IPS-20b (cell line): ENCODE measurements around the gene CPNE9.

ENCODE experiments used
- H3K27ac ChIP-seq: one replicate; pipeline ENCODE4 v1.5.1; 2013; ENCODE audit warnings: low read length
- H3K27me3 ChIP-seq: 2 replicates; pipeline ENCODE4 v1.6.1; 2013; ENCODE audit warnings: mild to moderate bottlenecking, low read length, inconsistent platforms; ENCODE audit not compliant: insufficient read depth
- H3K36me3 ChIP-seq: 2 replicates; pipeline ENCODE4 v1.6.1; 2013; ENCODE audit warnings: low read depth, mild to moderate bottlenecking, inconsistent platforms, low read length, moderate library complexity; ENCODE audit not compliant: insufficient read depth
- H3K4me1 ChIP-seq: 2 replicates; pipeline ENCODE4 v1.6.1; 2013; ENCODE audit warnings: mild to moderate bottlenecking, control low read depth, inconsistent platforms, low read length, moderate library complexity; ENCODE audit not compliant: insufficient read depth
- H3K4me3 ChIP-seq: 2 replicates; pipeline ENCODE4 v1.5.1; 2013; ENCODE audit warnings: mild to moderate bottlenecking, low read length, inconsistent platforms
- H3K9ac ChIP-seq: 2 replicates; pipeline ENCODE4 v1.6.1; 2013; ENCODE audit warnings: low read depth, mild to moderate bottlenecking, inconsistent platforms, low read length, moderate library complexity
- H3K9me3 ChIP-seq: 2 replicates; pipeline ENCODE4 v1.6.1; 2013; ENCODE audit warnings: mild to moderate bottlenecking, low read depth, low read length, inconsistent platforms; ENCODE audit not compliant: insufficient read depth

Gene CPNE9

GRCh38 chr3:9776896-9777693 is 73.5 kb downstream of the CPNE9 start:
- H3K4me1 ChIP-seq, result no peaks in the 10 kb centered on the region
- H3K9me3 ChIP-seq, result no peaks in the 10 kb centered on the region
- no peak overlapping the region for H3K27ac ChIP-seq
- H3K4me3 ChIP-seq, result no peak overlapping the region
- peaks cover 24% of the 10 kb centered on the region for H3K36me3 ChIP-seq
- H3K9ac ChIP-seq, result no peak overlapping the region
- peaks cover 8% of the 10 kb centered on the region; the same call in 1 of the 2 replicates for H3K27me3 ChIP-seq

DNA sequence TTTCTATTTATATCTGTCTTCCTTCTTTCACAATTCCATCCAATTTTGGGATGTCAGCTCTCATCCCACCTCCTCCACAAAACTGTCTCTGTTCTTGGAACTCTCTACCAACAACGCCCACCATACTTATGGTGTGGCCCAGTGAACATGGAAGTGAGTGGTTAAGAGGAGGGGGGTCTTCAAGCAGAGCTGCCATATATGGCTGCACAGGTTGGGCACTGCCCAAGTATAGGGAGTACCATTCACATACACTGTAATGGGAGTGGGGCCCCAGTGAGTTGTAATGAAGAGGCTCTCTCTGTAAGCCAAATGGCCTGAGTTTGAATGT is 74.0 kb downstream of the CPNE9 start:
- Histone ChIP-seq H3K4me1 (no peaks in the 10 kb centered on the region), H3K4me3 (no peak overlapping the region)

DNA sequence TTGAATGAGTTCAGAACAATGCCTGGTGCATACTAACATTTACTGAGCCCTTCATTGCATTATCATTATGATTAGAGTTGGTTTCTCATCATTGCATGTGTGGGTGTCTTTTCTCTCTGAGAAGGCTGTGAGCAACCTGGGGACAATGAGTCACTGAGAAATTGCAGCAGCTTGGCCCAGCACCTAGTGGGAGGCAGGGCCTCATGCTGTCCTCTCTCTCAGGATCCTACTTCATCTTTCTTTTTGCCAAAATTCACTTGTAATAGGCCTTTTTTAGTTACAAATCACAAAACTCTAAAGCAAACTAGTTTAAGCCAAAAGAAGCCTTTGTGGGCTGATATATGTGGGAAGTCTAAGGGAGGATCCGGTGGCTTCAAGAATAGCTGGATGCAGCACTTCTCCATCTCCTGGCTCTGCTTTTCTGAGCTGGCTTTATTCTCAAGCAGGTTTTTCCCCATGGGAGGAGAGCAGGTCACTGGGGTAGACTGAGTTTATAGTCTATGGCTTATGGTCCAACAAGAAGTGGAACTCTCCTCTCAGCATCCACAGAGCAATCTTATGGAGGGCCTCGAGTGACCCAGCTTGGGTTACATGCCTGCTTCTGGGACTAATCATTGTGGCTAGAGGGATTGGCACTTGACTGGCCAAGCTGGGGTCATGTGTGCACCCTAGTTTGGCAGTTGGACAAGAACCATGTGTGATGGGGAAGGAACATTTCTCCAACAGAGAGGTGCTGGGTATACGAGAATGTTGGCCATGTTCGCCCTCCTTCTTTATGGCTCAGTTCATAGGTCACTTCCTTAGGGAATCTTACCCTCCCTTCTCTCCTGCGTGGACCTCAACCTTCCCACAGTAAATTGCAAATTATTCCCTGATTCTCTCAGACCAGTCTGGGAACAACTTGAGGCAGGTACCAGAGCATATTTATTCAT is 74.8 kb downstream of the CPNE9 start:
- no peak overlapping the region for H3K27ac ChIP-seq
- peaks cover 35% of the 10 kb centered on the region for H3K36me3 ChIP-seq
- H3K9ac ChIP-seq, result no peak overlapping the region
- no peaks in the 10 kb centered on the region for H3K9me3 ChIP-seq
- no peaks in the 10 kb centered on the region for H3K27me3 ChIP-seq
- H3K4me1 ChIP-seq, result no peaks in the 10 kb centered on the region
- H3K4me3 ChIP-seq, result no peak overlapping the region

More for the DNA sequence above, 74.0 kb downstream of the CPNE9 start:
- Histone ChIP-seq H3K27me3 (peaks cover 2% of the 10 kb centered on the region; the same call in 1 of the 2 replicates), H3K9me3 (no peaks in the 10 kb centered on the region), H3K36me3 (peaks cover 30% of the 10 kb centered on the region), H3K9ac (no peak overlapping the region), H3K27ac (no peak overlapping the region)

DNA sequence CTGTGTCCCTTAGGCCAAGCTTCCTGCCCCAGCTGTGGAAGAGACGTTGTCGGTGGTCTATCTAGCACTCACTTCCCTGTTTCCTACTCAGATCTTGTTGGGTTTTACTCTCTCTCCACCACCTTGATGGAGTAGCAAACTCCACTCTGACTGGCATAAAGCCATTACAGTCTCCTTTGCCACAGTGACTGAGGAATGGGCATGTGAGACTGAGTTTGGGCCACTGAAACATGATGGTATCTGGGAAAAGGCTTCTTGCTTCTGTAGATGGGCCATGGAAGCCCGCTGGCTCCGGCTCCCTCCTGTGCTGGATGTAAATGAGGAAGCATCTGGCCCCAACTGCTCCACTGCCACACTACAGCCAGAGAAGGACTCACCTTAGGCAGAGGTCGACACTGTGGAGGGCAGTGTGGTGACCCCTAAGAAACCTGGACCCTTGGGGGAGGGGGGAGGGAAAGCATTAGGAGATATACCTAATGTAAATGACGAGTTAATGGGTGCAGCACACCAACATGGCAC is 75.5 kb downstream of the CPNE9 start:
- no peaks in the 10 kb centered on the region for H3K9me3 ChIP-seq
- H3K4me1 ChIP-seq, result no peaks in the 10 kb centered on the region
- no peak overlapping the region for H3K27ac ChIP-seq

More for the DNA sequence above, 75.5 kb downstream of the CPNE9 start:
- Histone ChIP-seq H3K27me3 (no peaks in the 10 kb centered on the region), H3K9ac (no peak overlapping the region), H3K36me3 (peaks cover 41% of the 10 kb centered on the region), H3K4me3 (no peak overlapping the region)
